Erythroblast (primary cell): ENCODE results near the gene RRBP1.

ENCODE experiments used
- DNase-seq, 2 experiments: peaks; one replicate each; lab custom pipeline; 2025; lab: John Stamatoyannopoulos, UW
- GATA1 ChIP-seq: IDR thresholded peaks from 2 replicates; pipeline ENCODE4 v1.6.1; 2011; ENCODE audit warnings: low read depth, mild to moderate bottlenecking, control low read depth, low read length, moderate library complexity
- POLR2A ChIP-seq: IDR thresholded peaks from 2 replicates; pipeline ENCODE4 v1.6.1; 2011; ENCODE audit warnings: mild to moderate bottlenecking, low read length

The RRBP1 gene

DNA sequence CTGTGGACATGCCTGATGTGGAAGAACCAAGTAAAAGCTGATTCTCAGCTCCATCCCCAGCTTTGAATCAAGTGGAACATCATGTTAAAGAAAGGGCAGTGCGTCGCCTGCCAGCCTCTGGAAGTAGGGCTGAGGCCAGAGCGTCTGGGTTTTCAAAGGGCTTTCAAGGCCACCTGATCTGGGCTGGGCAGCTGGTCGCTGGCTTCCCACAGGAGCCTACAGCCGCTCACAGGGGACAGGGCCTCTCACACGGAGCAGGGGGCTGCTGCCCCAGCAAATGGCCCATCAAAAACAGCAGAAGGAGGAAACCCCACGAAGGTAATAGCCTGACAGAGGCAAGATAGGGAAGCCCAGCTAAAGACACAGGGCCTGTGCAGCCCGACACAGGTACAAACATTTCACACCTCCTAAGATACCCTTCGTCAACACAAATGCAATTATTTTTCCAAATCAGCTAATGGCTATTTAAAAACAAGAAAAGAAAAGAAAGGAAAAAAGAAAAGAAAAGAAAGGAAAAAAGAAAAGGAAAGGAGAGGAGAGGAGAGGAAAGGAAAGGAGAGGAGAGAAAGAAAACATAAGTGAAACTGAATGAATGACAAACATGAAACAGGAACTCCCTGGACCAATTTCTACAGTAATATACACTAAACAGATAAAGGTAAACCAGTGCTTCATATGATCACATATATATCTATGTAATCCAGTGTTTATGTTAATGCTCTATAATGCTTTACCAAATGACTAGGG, 24.8 kb downstream of the RRBP1 start:
- TF ChIP-seq POLR2A (no peak), GATA1 (no peak)
- no peak for DNase-seq

GRCh38 chr20:17655865-17656479, 26.1 kb downstream of the RRBP1 start:
- TF ChIP-seq GATA1 (no peak), POLR2A (no peak)
- DNase-seq: no peak

DNA sequence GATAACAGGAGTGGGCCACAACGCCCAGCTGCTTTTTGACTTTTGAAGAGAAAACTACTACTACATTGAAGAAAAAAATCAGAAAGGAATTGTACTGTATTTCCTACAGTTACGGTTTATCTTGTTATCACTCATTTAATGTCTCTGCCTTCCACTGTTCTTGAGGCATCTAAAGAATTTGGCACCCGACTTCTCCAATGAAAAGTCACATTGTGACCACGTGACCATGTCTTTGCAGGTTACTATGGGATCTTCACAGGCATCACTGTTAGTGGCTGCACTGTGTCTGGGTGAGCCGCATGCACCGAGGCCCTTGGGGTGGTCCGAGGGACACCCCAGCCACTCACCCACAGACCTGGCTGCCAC, 26.8 kb downstream of the RRBP1 start:
- TF ChIP-seq GATA1 (no peak), POLR2A (no peak)
- DNase-seq: no peak

DNA sequence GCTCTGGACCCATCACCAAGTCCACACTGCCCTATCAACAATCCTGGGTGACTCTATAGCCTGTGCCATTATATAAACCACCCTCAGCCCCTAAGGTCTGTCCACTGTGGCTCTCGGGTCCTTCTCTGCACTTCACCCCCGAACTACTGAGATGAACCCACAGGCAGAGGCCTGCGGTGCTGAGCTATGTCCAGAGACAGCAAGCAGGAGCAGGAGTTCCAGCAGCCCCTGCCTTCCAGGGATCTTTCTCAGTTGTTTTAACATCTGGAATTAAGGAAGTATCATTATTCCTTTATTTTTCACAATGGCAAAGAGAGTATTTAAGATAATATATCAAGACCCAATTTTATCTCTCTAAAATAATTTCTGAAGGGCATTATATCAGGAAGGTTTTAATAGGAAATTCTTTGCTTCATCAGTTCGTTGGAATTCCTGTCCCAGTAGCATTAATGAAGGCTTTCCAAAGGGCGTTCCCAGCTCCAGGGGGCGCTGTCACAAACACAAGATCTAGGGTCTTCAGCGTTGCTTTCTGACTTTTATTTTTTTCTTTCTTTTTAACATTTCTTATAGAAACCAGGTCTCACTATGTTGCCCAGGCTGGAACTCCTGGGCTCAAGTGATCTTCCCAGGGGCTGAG, 27.3 kb downstream of the RRBP1 start:
- TF ChIP-seq POLR2A (no peak), GATA1 (no peak)
- DNase-seq: peak; percentile 24 to 52

DNA sequence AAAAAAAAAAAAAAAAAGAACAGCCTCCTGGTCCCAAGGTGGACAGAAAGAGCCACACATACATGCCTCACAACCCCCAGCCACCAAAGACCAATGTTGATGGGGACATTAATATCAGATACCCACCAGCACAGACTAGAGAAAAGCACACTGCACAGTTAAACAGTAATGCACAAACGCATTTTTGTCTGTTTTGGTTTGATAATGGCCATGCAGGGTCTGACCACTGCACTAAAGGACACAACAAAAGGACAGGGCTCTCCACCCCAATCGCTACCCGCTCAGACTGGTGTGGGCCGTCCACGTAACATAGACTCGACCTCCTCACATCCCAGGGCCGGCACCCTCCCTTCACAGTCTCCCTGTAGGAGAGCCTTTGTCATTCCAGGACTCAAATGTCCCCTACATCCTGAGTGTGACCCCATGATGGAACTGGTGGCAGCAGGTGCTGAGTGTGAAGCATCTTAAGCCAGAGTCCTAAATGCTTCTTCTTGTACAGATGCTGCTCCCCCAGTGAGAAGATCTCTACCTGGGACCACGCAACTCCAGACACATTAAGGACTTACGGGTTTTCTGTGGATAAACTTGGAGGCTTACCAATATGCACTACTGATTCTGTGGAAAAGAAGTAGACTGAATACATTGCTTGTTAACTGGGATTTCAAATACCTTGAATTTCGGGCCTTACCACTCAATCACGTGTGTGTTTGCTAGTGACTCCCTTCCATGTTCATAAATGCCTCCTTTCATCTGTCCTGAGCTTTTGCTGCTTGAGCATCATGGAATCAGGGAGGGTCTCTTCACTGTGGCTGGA, 28.0 kb downstream of the RRBP1 start:
- no peak for TF ChIP-seq GATA1
- no peak for TF ChIP-seq POLR2A
- no peak for DNase-seq

- DNase-seq: no peak
- no peak for TF ChIP-seq GATA1
- TF ChIP-seq POLR2A: no peak
These were observed 29.6 kb downstream of the RRBP1 start for GRCh38 chr20:17652411-17652810.

- no peak for DNase-seq
- TF ChIP-seq POLR2A (no peak), GATA1 (no peak)
These were observed 30.2 kb downstream of the RRBP1 start for GRCh38 chr20:17651760-17652388.

DNA sequence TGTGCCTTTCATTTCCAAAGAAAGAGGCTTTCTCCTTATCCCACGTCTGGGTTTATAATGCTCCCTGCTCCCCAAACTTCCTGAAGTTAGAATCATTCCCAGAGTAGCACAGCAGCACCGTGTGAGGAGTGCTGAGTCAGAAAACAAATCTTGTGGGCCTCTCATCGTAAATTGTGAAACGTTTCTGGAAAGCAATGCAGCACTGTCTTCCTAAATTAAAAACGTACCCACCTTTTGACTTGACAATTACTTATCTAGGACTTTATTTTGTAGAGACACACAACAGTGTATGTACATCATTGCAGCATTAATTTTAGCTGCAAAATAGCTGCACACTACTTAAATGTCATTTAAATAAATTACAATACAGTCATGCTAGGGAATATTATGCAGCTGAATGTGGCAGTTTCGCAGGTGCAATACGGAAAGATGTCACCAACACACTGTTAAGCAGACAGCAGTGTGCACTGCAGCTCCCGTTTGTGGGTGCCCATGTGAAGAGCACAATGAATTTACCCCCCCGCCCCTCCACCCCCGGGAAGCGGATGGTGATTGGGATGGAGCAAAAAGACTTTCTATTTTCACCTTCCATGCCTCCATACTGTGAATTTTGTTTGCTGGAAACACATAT, 30.8 kb downstream of the RRBP1 start:
- DNase-seq: no peak
- no peak for TF ChIP-seq GATA1
- no peak for TF ChIP-seq POLR2A

DNA sequence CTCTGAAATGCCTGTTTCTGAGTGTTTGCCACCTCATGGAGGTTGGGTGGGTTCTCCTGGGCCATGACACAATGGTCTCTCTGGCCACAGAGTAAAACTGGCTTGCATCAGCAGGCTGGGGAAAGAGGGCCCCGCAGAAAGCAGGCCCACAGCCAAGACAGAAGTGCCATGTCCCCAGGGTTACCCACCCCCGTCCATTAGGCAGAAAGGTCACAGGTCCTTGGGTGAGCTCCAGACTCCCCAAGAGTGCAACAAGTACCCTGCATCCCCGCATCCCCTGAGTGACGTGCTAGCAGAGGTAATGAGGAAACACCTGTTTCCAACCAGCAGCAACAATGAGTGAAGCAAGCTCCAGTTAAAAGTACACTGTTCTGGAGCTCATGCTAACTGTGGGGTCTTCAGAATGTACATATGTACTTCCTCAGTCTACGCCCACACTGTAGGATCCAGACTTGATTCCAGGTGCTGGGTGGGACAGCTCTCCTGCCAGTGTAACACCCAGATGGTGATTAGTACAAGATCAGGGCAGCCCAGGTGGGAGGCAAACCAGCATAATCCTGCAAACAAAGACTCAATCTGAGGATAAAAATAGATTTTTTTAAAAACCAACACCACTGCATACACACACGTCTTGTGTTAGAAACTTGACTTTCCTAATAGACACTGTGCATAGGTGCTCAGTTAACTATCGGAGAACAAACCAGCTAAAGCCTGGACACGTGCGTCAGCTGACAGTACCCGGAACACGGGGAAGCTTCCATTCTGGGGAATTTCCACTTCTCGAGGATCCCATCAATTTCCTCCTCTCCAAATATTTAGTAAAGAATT, 31.5 kb downstream of the RRBP1 start:
- DNase-seq: peak in 1 of 2 experiments; percentile 16
- TF ChIP-seq GATA1: no peak
- TF ChIP-seq POLR2A: no peak

DNA sequence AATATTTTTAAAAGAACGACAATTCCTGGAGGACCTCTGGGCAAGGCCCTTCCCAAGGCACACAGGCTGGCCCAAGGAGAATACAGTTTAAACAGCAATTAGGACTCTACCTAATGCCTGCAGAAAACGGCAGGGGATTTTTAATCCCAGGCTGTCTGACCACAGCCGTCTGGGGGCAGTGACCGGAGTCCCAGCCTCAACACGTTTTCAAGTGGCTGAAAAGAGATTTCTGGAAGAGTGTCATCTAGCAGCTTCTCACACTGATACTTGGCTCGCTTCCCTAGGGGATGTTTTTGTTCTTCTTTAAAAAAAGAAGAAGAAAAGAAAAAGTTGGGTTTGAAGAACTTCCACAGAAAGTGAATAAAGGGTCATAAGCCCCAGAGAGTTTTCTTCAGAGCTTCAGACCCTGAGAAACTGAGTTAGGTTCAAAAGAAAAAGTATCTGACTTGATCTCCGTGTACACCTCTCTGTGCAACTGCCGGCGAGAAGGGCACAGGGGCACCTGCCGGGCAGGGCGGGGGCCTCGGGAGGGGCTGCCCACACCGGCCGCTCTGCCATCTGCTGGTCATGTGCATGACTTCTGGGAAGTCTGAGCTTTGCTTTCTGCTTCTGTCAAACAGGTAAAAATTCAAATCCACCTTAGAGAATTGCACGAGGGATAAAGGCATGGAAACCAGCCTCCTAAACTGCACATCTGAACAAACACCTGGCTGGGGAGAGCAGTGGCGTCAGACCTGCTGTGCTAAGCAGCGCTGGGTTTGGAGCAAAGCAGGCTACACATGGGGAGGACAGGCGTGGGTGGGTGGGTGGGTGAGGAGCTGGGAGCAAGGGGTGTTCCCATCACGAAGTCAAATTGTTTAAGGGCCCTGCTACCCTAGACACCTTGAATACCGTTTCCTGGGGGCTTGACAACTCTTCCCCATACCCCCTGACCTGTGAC, 33.0 kb downstream of the RRBP1 start:
- TF ChIP-seq POLR2A: no peak
- no peak for TF ChIP-seq GATA1
- peak in 1 of 2 experiments; percentile 8 for DNase-seq

- DNase-seq: no peak
- TF ChIP-seq GATA1 (no peak), POLR2A (no peak)
These were observed 33.8 kb downstream of the RRBP1 start for GRCh38 chr20:17648315-17648646.

DNA sequence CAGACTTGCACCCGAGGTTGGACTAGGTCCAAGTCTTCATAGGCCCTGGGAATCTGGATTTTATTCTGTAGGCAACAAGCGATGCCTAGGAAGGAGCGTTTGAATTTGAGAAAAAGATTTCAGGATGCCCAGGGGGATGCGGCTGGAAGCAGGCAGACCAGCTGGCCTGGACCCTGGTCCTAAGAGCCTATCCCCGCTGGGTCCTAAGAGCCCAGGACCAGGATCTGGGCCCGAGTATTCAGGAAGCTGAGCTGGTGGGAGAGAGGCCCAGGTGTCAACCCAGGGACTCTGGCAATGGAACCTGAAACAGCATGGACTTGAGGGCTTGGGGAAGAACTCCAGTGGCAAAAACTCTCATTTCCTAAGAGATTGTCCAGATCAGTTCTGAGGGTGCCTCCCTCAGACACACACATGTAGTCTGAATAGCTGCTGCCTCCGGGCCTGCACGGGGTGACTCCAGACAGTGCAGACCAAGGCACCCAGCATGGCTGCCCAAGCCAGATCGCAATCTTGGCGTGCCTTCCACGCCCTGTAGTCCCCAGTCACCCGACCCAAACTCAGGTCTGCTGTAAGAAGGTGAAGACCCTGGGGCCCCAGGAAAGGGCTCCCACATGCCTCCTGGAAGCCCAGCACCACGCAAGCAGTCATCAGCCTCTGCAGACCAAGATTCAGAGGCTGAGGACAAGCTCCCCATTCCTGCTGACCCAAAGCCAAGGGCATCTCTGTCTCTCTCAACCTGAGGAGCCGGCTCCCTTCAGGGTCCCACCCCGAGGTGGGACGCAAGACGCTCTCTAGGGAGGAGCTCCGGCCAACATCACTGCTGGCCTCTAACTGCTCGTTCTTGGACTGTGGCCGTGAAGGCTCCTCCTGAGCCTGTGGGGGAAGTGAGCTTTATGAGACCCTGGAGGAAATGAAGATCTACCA, 34.4 kb downstream of the RRBP1 start:
- DNase-seq: no peak
- TF ChIP-seq POLR2A (no peak), GATA1 (no peak)
